Endothelial cell of umbilical vein (primary cell): ENCODE data around the gene RAB40A. TPM values are rescaled to one million over a fixed set of nuclear protein-coding genes. Genes with fewer than 3 reads are reported as not detected.

ENCODE experiments used
- BruUV-seq: library from RNA; stranded (reverse); fragments of 400-500 nt; replicated peaks from 2 replicates; lab custom pipeline; 2021; lab: Mats Ljungman, UMichigan
- CTCF ChIA-PET: fragments of 300-600, 350-600 bp; sonication (Branson Sonifier 250); formaldehyde crosslinking; loops from one replicate; lab custom pipeline; 2021; ENCODE audit warnings: antibody characterized with exemption, inconsistent platforms; lab: Charles Lee
- POLR2A ChIA-PET: fragments of 300-600, 350-600 bp; sonication (Branson Sonifier 250); formaldehyde crosslinking; loops from one replicate; lab custom pipeline; 2021; ENCODE audit warnings: antibody characterized with exemption, inconsistent platforms; lab: Charles Lee
- DNase-seq: peaks from one replicate; pipeline ENCODE4 v3.0.0-alpha.2; 2011; ENCODE audit warnings: low read depth, low spot score
- FAIRE-seq: peaks from 2 replicates; lab custom pipeline; 2011; peaks lifted over from hg19 to GRCh38; lab: Jason Lieb, UNC
- H2AFZ ChIP-seq: 2 replicates; pipeline ENCODE4 v1.6.0; 2012; ENCODE audit warnings: low read depth, low read length, control low read depth, inconsistent platforms
- H3K27ac ChIP-seq: 2 replicates; pipeline ENCODE4 v1.5.1; 2011; ENCODE audit warnings: low read depth, mild to moderate bottlenecking, control low read depth, low read length, moderate library complexity; ENCODE audit not compliant: insufficient read depth
- H3K27me3 ChIP-seq, 2 experiments: 2 replicates each; pipeline versions ENCODE4 v1.6.0 to v1.6.1; 2011; ENCODE audit warnings: low read length in 2 of 2, mixed read lengths in 1 of 2; ENCODE audit not compliant: control insufficient read depth in 2 of 2, insufficient read depth in 2 of 2
- H3K36me3 ChIP-seq, 2 experiments: 2 replicates in 1 of 2; 3 replicates in 1 of 2; pipeline ENCODE4 v1.5.1; 2011; ENCODE audit warnings: low read length in 2 of 2, mild to moderate bottlenecking in 1 of 2, moderate library complexity in 1 of 2; ENCODE audit not compliant: control insufficient read depth in 2 of 2, insufficient read depth in 2 of 2; ENCODE audit errors: extremely low read depth in 1 of 2
- H3K4me1 ChIP-seq: 3 replicates; pipeline ENCODE4 v1.5.1; 2011; ENCODE audit warnings: mild to moderate bottlenecking, low read length; ENCODE audit not compliant: control insufficient read depth, insufficient read depth; ENCODE audit errors: extremely low read depth
- H3K4me2 ChIP-seq: 2 replicates; pipeline ENCODE4 v1.6.1; 2011; ENCODE audit warnings: low read length, control low read depth, mixed read lengths; ENCODE audit not compliant: insufficient read depth
- H3K4me3 ChIP-seq, 3 experiments: fragments of 200-600 bp in 1 of 3; sonication (generic), shearing (Covaris generic) in 1 of 3; replicated peaks in 1 of 3; 2 replicates each; pipeline ENCODE4 v1.5.1; 2011 to 2016; ENCODE audit warnings: control low read depth in 3 of 3, low read length in 3 of 3, mild to moderate bottlenecking in 2 of 3, inconsistent platforms in 1 of 3, low read depth in 1 of 3, moderate library complexity in 1 of 3; ENCODE audit not compliant: insufficient read depth in 1 of 3
- H3K79me2 ChIP-seq: 2 replicates; pipeline ENCODE4 v1.6.0; 2012; ENCODE audit warnings: low read length, inconsistent platforms; ENCODE audit not compliant: control insufficient read depth, insufficient read depth
- H3K9ac ChIP-seq: replicated peaks from 2 replicates; pipeline ENCODE3; 2011; ENCODE audit warnings: low read length, control low read depth; ENCODE audit not compliant: insufficient read depth; ENCODE audit errors: extremely low read depth
- H3K9me1 ChIP-seq: replicated peaks from 3 replicates; pipeline ENCODE4 v1.6.0; 2011; ENCODE audit warnings: mild to moderate bottlenecking, low read length; ENCODE audit not compliant: control insufficient read depth, insufficient read depth; ENCODE audit errors: extremely low read depth
- H3K9me3 ChIP-seq: replicated peaks from 2 replicates; pipeline ENCODE4 v1.5.1; 2012; ENCODE audit warnings: low read length, inconsistent platforms; ENCODE audit not compliant: control insufficient read depth, insufficient read depth
- H4K20me1 ChIP-seq: replicated peaks from 2 replicates; pipeline ENCODE3; 2011; ENCODE audit warnings: mild to moderate bottlenecking, low read length; ENCODE audit not compliant: control insufficient read depth, insufficient read depth; ENCODE audit errors: extremely low read depth
- CTCF ChIP-seq, 2 donors: IDR thresholded peaks; 1 replicate in 1 of 2; 2 replicates in 1 of 2; pipeline ENCODE4 v1.5.1; 2011; ENCODE audit warnings: low read length in 2 of 2, mild to moderate bottlenecking in 2 of 2, moderate library complexity in 2 of 2, control low read depth in 1 of 2, inconsistent platforms in 1 of 2, low read depth in 1 of 2; ENCODE audit not compliant: insufficient read depth in 1 of 2; ENCODE audit errors: extremely low read depth in 1 of 2
- EZH2 ChIP-seq: IDR thresholded peaks from 2 replicates; pipeline ENCODE4 v1.6.1; 2012; ENCODE audit warnings: borderline replicate concordance, low read depth, mild to moderate bottlenecking, moderate library complexity, low read length, inconsistent platforms; ENCODE audit not compliant: severe bottlenecking
- FOS ChIP-seq: IDR thresholded peaks from 2 replicates; pipeline ENCODE4 v1.6.1; 2011; ENCODE audit warnings: mild to moderate bottlenecking, low read length, moderate library complexity, borderline replicate concordance; ENCODE audit not compliant: insufficient read depth
- GATA2 ChIP-seq: IDR thresholded peaks from 2 replicates; pipeline ENCODE4 v1.7.0; 2011; ENCODE audit warnings: low read depth, mild to moderate bottlenecking, moderate library complexity, mixed read lengths, low read length; ENCODE audit not compliant: insufficient read length, insufficient read depth
- JUN ChIP-seq: IDR thresholded peaks from 2 replicates; pipeline ENCODE4 v1.6.1; 2011; ENCODE audit warnings: borderline replicate concordance, low read depth; ENCODE audit not compliant: insufficient read length, insufficient read depth
- MAX ChIP-seq: IDR thresholded peaks from 2 replicates; pipeline ENCODE4 v1.6.1; 2011; ENCODE audit not compliant: insufficient read depth, insufficient read length
- MYC ChIP-seq: IDR thresholded peaks from one replicate; pipeline ENCODE4 v1.6.1; 2011; ENCODE audit warnings: mild to moderate bottlenecking, low read depth, low read length
- POLR2A ChIP-seq: IDR thresholded peaks from 2 replicates; pipeline ENCODE4 v1.6.1; 2012; ENCODE audit warnings: low read depth, mild to moderate bottlenecking, control low read depth, low read length
- POLR2AphosphoS5 ChIP-seq: IDR thresholded peaks from 2 replicates; pipeline ENCODE4 v1.6.1; 2012; ENCODE audit warnings: low read depth, mild to moderate bottlenecking, control low read depth, low read length, moderate library complexity; ENCODE audit not compliant: insufficient read depth
- dilution Hi-C: fragments of 300-500 bp; cut with MboI; formaldehyde crosslinking; loops from one replicate; pipeline ENCODE4 v1.15.0; 2019; ENCODE audit warnings: low sequenced_read_pairs; ENCODE audit not compliant: extremely low pct_ligation_motif_present
- intact Hi-C: fragments of 100-400 bp; cut with micrococcal nuclease; formaldehyde crosslinking; loops from one replicate; pipeline ENCODE4 v1.10.0; 2022
- polyA plus RNA-seq, 4 experiments: library from polyadenylated mRNA; depleted of rRNA in 3 of 4; stranded (reverse) in 3 of 4; unstranded in 1 of 4; fragments of >200 nt; gene quantifications; 2 replicates each; pipeline versions ENCODE4 v1.2.1 to v1.2.3, GENCODE V29; 2011 to 2012; ENCODE audit warnings: missing spikeins in 1 of 4
- total RNA-seq: library from RNA; stranded (reverse); gene quantifications from 2 replicates; pipeline ENCODE4 v1.2.3, GENCODE V29; 2021

The RAB40A gene
- total and polyA plus RNA-seq, 2 donors (not counting 3 experiments of a cell fraction or from before 2014, with no cell fraction given): 0.30 to 0.58 TPM

GRCh38 chrX:103477496-103477895 is 41.8 kb downstream of the RAB40A start:
- no peak for DNase-seq
- Histone ChIP-seq H3K9me1 (no peaks in the 10 kb centered on the region), H3K9me3 (no peaks in the 10 kb centered on the region), H3K4me2 (no peak overlapping the region), H3K27ac (no peak overlapping the region), H3K4me3 (no peak overlapping the region), H3K36me3 (no peaks in the 10 kb centered on the region), H3K79me2 (no peaks in the 10 kb centered on the region), H2AFZ (no peak overlapping the region), H3K9ac (no peak overlapping the region), H3K27me3 (no peaks in the 10 kb centered on the region), H4K20me1 (no peaks in the 10 kb centered on the region), H3K4me1 (no peaks in the 10 kb centered on the region)
- intact Hi-C loops (no loop called here), dilution Hi-C loops (no loop called here)
- TF ChIP-seq JUN (no peak), MYC (no peak), MAX (no peak), FOS (no peak), EZH2 (no peak), POLR2AphosphoS5 (no peak), POLR2A (no peak), CTCF (IDR thresholded peaks at IDR 0.05; ENCODE audit: extremely low read depth in 1 of 2, insufficient read depth in 1 of 2, low read depth in 1 of 2, low read length in 2 of 2) (no peak), GATA2 (no peak)
- BruUV-seq: no TSS peak
- ChIA-PET POLR2A (no interaction called here), CTCF (interaction anchor here (2.1 kb wide), 1 partner anchor 12 kb away, joined by 6 read pairs; no protein-coding TSS in a partner anchor)
- FAIRE-seq: no peak
